ENCODE data around the gene PET100. TPM values are rescaled to one million over a fixed set of nuclear protein-coding genes. Genes with fewer than 3 reads are reported as not detected.

PET100 gene
- total RNA-seq, 1 experiment from 2014 or later, result 129 TPM

DNA sequence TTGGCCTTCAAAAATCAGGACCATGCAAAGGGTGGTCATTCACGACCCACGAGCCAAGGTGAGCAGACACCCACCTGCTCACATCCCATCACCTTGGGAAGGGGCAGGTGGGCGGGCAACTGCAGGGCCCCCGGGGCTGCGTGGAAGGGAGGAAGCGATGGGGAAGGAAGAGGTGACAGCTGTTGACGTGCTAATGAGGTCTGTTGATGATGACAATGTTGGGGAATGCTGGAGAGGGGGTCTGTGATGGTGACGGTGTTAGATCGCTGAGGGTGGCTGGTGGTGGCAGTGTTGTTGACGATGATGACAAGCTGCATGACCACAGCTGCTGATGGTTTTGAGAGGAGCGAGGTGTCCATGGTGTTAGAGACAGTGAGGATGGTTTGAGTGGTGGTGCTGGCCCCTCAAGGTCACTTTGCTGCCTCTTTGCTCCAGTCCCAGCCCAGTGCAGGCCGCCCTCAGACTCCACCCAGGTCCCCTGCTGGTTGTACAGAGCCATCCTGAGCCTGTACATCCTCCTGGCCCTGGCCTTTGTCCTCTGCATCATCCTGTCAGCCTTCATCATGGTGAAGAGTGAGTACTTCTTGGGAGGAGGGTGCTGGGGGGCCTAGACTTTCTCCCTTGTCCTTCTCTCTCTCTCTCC lies 48.2 kb downstream of the PET100 start:
- ChIA-PET POLR2A (ENCODE audit: low non-redundant PET) (no interaction called here), CTCF (interaction anchor here (1.2 to 1.3 kb wide), 2 partner anchors 25 to 109 kb away, joined by 3 read pairs; no protein-coding TSS in a partner anchor)
- DNase-seq (ENCODE audit: low spot score), result no peak
- no TSS peak for BruUV-seq (replicated peaks)
- Histone ChIP-seq H3K4me3 (ENCODE audit: low read depth, low read length, poor library complexity, severe bottlenecking) (peak overlapping the region; percentile 33), H3K27me3 (replicated peaks; ENCODE audit: insufficient read depth, low read depth, low read length, poor library complexity) (no peaks in the 10 kb centered on the region), H3K4me1 (ENCODE audit: insufficient read depth, low read length, poor library complexity, severe bottlenecking) (peaks cover 18% of the 10 kb centered on the region), H3K36me3 (ENCODE audit: insufficient read depth, low read length, poor library complexity, severe bottlenecking) (peaks cover 7% of the 10 kb centered on the region), H3K27ac (ENCODE audit: low read depth, low read length, poor library complexity, severe bottlenecking) (peak overlapping the region; percentile 7), H3K9me3 (ENCODE audit: low read depth, low read length, poor library complexity, severe bottlenecking) (no peaks in the 10 kb centered on the region)
- TF ChIP-seq, protein P1, sequence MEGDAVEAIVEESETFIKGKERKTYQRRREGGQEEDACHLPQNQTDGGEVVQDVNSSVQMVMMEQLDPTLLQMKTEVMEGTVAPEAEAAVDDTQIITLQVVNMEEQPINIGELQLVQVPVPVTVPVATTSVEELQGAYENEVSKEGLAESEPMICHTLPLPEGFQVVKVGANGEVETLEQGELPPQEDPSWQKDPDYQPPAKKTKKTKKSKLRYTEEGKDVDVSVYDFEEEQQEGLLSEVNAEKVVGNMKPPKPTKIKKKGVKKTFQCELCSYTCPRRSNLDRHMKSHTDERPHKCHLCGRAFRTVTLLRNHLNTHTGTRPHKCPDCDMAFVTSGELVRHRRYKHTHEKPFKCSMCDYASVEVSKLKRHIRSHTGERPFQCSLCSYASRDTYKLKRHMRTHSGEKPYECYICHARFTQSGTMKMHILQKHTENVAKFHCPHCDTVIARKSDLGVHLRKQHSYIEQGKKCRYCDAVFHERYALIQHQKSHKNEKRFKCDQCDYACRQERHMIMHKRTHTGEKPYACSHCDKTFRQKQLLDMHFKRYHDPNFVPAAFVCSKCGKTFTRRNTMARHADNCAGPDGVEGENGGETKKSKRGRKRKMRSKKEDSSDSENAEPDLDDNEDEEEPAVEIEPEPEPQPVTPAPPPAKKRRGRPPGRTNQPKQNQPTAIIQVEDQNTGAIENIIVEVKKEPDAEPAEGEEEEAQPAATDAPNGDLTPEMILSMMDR (conservative IDR thresholded peaks at IDR 0.05; ENCODE audit: low read depth, low read length), result no peak
- no peak for TF ChIP-seq EZH2 (IDR thresholded peaks at IDR 0.05; ENCODE audit: borderline replicate concordance, low read depth, low read length, poor library complexity, severe bottlenecking)
- intact Hi-C loops (cut with micrococcal nuclease; ENCODE audit: unreplicated experiment), result no loop called here

DNA sequence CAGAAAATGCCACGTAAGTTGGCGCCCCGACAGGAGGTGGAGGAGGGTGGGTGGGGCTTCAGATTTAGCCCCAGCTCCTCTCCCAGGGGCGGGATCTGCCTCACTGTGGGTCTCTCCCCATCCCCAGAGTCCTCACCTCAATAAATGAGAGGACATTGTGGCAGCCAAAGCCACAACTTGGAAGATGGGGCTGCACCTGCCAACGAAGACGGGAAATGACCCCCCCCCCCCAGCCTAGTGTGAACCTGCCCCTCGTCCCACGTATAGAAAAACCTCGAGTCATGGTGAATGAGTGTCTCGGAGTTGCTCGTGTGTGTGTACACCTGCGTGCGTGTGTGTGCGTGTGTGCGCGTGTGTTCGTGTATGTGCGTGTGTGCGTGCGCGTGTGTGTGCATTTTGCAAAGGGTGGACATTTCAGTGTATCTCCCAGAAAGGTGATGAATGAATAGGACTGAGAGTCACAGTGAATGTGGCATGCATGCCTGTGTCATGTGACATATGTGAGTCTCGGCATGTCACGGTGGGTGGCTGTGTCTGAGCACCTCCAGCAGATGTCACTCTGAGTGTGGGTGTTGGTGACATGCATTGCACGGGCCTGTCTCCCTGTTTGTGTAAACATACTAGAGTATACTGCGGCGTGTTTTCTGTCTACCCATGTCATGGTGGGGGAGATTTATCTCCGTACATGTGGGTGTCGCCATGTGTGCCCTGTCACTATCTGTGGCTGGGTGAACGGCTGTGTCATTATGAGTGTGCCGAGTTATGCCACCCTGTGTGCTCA lies 49.6 kb downstream of the PET100 start:
- no TSS peak for BruUV-seq (replicated peaks)
- H3K27ac ChIP-seq (ENCODE audit: low read depth, low read length, poor library complexity, severe bottlenecking), result no peak overlapping the region
- TF ChIP-seq, protein P1 (conservative IDR thresholded peaks at IDR 0.05; ENCODE audit: low read depth, low read length), result 0 out of 2 replicates have a peak, but pooled peaks have one; percentile 26
- no peak for TF ChIP-seq EZH2 (IDR thresholded peaks at IDR 0.05; ENCODE audit: borderline replicate concordance, low read depth, low read length, poor library complexity, severe bottlenecking)
- peaks cover 18% of the 10 kb centered on the region for H3K4me1 ChIP-seq (ENCODE audit: insufficient read depth, low read length, poor library complexity, severe bottlenecking)
- ChIA-PET POLR2A (ENCODE audit: low non-redundant PET) (no interaction called here), CTCF (interaction anchor here (0.7 kb wide), 1 partner anchor 922 kb away, joined by 4 read pairs; no protein-coding TSS in a partner anchor)
- intact Hi-C loops (cut with micrococcal nuclease; ENCODE audit: unreplicated experiment), result no loop called here
- H3K36me3 ChIP-seq (ENCODE audit: insufficient read depth, low read length, poor library complexity, severe bottlenecking), result peaks cover 9% of the 10 kb centered on the region
- H3K9me3 ChIP-seq (ENCODE audit: low read depth, low read length, poor library complexity, severe bottlenecking), result no peaks in the 10 kb centered on the region
- no peak overlapping the region for H3K4me3 ChIP-seq (ENCODE audit: low read depth, low read length, poor library complexity, severe bottlenecking)
- no peaks in the 10 kb centered on the region for H3K27me3 ChIP-seq (replicated peaks; ENCODE audit: insufficient read depth, low read depth, low read length, poor library complexity)
- peak; percentile 37 for DNase-seq (ENCODE audit: low spot score)

DNA sequence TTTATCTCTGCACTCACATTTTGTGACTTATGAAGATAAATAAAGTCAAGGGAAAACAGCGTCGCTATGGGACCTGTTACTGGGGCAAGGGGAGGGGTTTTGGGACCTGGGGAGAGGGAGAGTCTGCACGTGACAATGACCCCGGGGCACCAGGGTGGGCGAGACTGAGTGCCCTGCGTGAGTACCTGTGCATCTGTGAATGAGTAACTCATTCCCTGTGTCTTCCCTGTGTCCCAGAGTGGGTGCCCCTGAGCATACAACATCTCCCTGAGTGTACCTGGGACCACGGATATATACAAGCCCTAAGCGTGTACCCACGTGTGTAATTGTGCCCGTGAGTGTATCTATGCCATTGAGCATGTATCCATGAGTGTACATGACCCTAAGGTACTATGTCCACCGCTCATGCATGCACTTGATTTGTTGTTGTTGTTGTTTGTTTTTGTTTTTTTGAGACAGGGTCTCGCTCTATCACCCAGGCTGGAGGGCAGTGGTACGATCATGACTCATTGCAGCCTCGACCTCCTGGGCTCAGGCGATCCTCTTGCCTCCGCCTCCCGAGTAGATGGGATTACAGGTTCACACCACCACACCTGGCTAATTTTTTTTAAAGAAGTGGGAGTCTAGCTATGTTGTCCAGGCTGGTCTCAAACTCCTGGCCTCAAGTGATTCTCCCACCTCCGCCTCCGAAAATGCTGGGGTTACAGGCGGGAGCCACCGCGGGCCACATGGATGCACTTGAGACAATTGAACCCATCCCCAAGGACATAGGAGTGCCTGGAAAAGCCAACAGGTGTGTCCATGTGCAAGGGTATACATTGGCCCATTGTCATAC lies 50.4 kb downstream of the PET100 start:
- TF ChIP-seq, protein P1 (conservative IDR thresholded peaks at IDR 0.05; ENCODE audit: low read depth, low read length), result no peak
- no peak for TF ChIP-seq EZH2 (IDR thresholded peaks at IDR 0.05; ENCODE audit: borderline replicate concordance, low read depth, low read length, poor library complexity, severe bottlenecking)
- no peak overlapping the region for H3K27ac ChIP-seq (ENCODE audit: low read depth, low read length, poor library complexity, severe bottlenecking)

More for the DNA sequence above, 50.4 kb downstream of the PET100 start:
- Histone ChIP-seq H3K36me3 (ENCODE audit: insufficient read depth, low read length, poor library complexity, severe bottlenecking) (peaks cover 9% of the 10 kb centered on the region), H3K9me3 (ENCODE audit: low read depth, low read length, poor library complexity, severe bottlenecking) (no peaks in the 10 kb centered on the region), H3K4me1 (ENCODE audit: insufficient read depth, low read length, poor library complexity, severe bottlenecking) (peaks cover 15% of the 10 kb centered on the region), H3K27me3 (replicated peaks; ENCODE audit: insufficient read depth, low read depth, low read length, poor library complexity) (no peaks in the 10 kb centered on the region), H3K4me3 (ENCODE audit: low read depth, low read length, poor library complexity, severe bottlenecking) (peak overlapping the region; percentile 97)
- ChIA-PET POLR2A (ENCODE audit: low non-redundant PET) (no interaction called here), CTCF (interaction anchor here (0.8 to 2.2 kb wide), 8 partner anchors 17 to 120 kb away, joined by 3 to 37 read pairs (median 9); partner anchors contain the start of genes PET100 and XAB2)
- no peak for DNase-seq (ENCODE audit: low spot score)
- no TSS peak for BruUV-seq (replicated peaks)
- intact Hi-C loops (cut with micrococcal nuclease; ENCODE audit: unreplicated experiment), result loop anchor here (1.0 to 5.0 kb wide), 4 partner anchors 27 to 313 kb away; no protein-coding TSS in a partner anchor
